Measurements from ENCODE around the gene DIPK1A.

The DIPK1A gene

GRCh38 chr1:92842082-92843045 lies 118.9 kb downstream of the DIPK1A start:
- no peak for DNase-seq (ENCODE audit: low read depth)

GRCh38 chr1:92840600-92840999 lies 120.7 kb downstream of the DIPK1A start:
- no peak for DNase-seq (ENCODE audit: low read depth)

- DNase-seq (ENCODE audit: low read depth) = no peak
Observed at GRCh38 chr1:92839442-92839841, 121.8 kb downstream of the DIPK1A start.

- DNase-seq (ENCODE audit: low read depth) = no peak
Observed at GRCh38 chr1:92838519-92838918, 122.7 kb downstream of the DIPK1A start.

GRCh38 chr1:92837062-92837461 lies 124.2 kb downstream of the DIPK1A start:
- DNase-seq (ENCODE audit: low read depth) = peak; percentile 33

- DNase-seq (ENCODE audit: low read depth) = no peak
Observed at GRCh38 chr1:92834617-92835016, 126.6 kb downstream of the DIPK1A start.

- DNase-seq (ENCODE audit: low read depth) = no peak
Observed at GRCh38 chr1:92833840-92834239, 127.4 kb downstream of the DIPK1A start.

- DNase-seq (ENCODE audit: low read depth) = no peak
Observed at GRCh38 chr1:92832537-92833114, 128.6 kb downstream of the DIPK1A start.

GRCh38 chr1:92831762-92832536 lies 129.3 kb downstream of the DIPK1A start, which contains the start of gene RPL5:
Gene RPL5, plus strand, starts transcription at chr1:92832040. Its CDS starts 75 bp downstream, at chr1:92832115.
- peak; percentile 95 for DNase-seq (ENCODE audit: low read depth)

GRCh38 chr1:92831368-92831761 lies 129.9 kb downstream of the DIPK1A start:
- DNase-seq (ENCODE audit: low read depth) = no peak

- DNase-seq (ENCODE audit: low read depth) = peak; percentile 50
Observed at GRCh38 chr1:92826792-92827191, 134.5 kb downstream of the DIPK1A start.

GRCh38 chr1:92822879-92823278 lies 138.4 kb downstream of the DIPK1A start:
- peak; percentile 91 for DNase-seq (ENCODE audit: low read depth)

- no peak for DNase-seq (ENCODE audit: low read depth)
Observed at GRCh38 chr1:92820551-92820950, 140.7 kb downstream of the DIPK1A start.

GRCh38 chr1:92820024-92820423 lies 141.2 kb downstream of the DIPK1A start:
- no peak for DNase-seq (ENCODE audit: low read depth)

- peak; percentile 68 for DNase-seq (ENCODE audit: low read depth)
Observed at GRCh38 chr1:92817986-92818764, 143.1 kb downstream of the DIPK1A start.

- no peak for DNase-seq (ENCODE audit: low read depth)
Observed at GRCh38 chr1:92817137-92817697, 144.0 kb downstream of the DIPK1A start.

GRCh38 chr1:92816732-92817131 lies 144.5 kb downstream of the DIPK1A start:
- no peak for DNase-seq (ENCODE audit: low read depth)

GRCh38 chr1:92808381-92808780 lies 152.9 kb downstream of the DIPK1A start:
- peak; percentile 38 for DNase-seq (ENCODE audit: low read depth)

GRCh38 chr1:92805216-92805615 lies 156.0 kb downstream of the DIPK1A start:
- peak; percentile 35 for DNase-seq (ENCODE audit: low read depth)

- peak; percentile 99 for DNase-seq (ENCODE audit: low read depth)
Observed at GRCh38 chr1:92804721-92805201, 156.5 kb downstream of the DIPK1A start.
